K562 (cell line): ENCODE data around the gene ZNF618. TPM values are rescaled to one million over a fixed set of nuclear protein-coding genes. Genes with fewer than 3 reads are reported as not detected.

Experiments used
- ARID3B ChIP-seq: fragments of 250-450 bp; sonication (Bioruptor Pico); IDR thresholded peaks from 2 replicates; pipeline ENCODE4 v1.4.0; 2020; ENCODE audit warnings: borderline replicate concordance
- BRD9 ChIP-seq: fragments of 450-650 bp; IDR thresholded peaks from 2 replicates; pipeline ENCODE4 v1.6.1; 2018; ENCODE audit warnings: low read depth; ENCODE audit not compliant: partially characterized antibody
- CTBP1 ChIP-seq: fragments of 450-650 bp; IDR thresholded peaks from 2 replicates; pipeline ENCODE4 v1.6.1; 2016; ENCODE audit warnings: borderline replicate concordance
- GTF2F1 ChIP-seq: IDR thresholded peaks from 2 replicates; pipeline ENCODE4 v1.6.1; 2011; ENCODE audit warnings: low read depth, low read length, improper control_type of control experiment
- KLF10 ChIP-seq: fragments of 250-450 bp; sonication (Bioruptor Pico); IDR thresholded peaks from 2 replicates; pipeline ENCODE4 v1.6.1; 2021; ENCODE audit warnings: matching md5 sums
- MGA ChIP-seq: fragments of 450-650 bp; IDR thresholded peaks from 2 replicates; pipeline ENCODE4 v1.6.1; 2016; ENCODE audit warnings: mild to moderate bottlenecking, moderate library complexity
- NR2C1 ChIP-seq, 2 experiments: fragments of 450-650 bp; IDR thresholded peaks; 2 replicates each; pipeline ENCODE4 v1.6.1; 2017; ENCODE audit warnings: mild to moderate bottlenecking in 2 of 2, antibody characterized with exemption in 1 of 2, inconsistent platforms in 1 of 2, missing compliant biosample characterization in 1 of 2, missing genetic modification characterization in 1 of 2
- SOX6 ChIP-seq: fragments of 450-650 bp; IDR thresholded peaks from 2 replicates; pipeline ENCODE4 v1.6.1; 2014; ENCODE audit warnings: mild to moderate bottlenecking
- ZNF253 ChIP-seq: fragments of 250-450 bp; sonication (Bioruptor Pico); conservative IDR thresholded peaks from 2 replicates; pipeline ENCODE4 v1.6.1; 2021; ENCODE audit warnings: mild to moderate bottlenecking
- ZNF592 ChIP-seq: fragments of 450-650 bp; IDR thresholded peaks from 2 replicates; pipeline ENCODE4 v1.6.1; 2017; ENCODE audit warnings: antibody characterized with exemption, mild to moderate bottlenecking
- polyA plus RNA-seq, 8 experiments: library from polyadenylated mRNA; depleted of rRNA in 4 of 8; stranded (reverse) in 5 of 8; unstranded in 3 of 8; fragments of >200 nt; fragmentation: Nextera tagmentation in 2 of 8; fragmentation: Illumina TruSeq in 1 of 8; extraction: Ambion mirVana in 2 of 8; extraction: Trizol in 1 of 8; gene quantifications; 2 replicates each; pipeline versions ENCODE4 v1.2.1 to v1.2.3, GENCODE V29; 2011 to 2014; ENCODE audit warnings: inconsistent platforms in 1 of 8, missing spikeins in 1 of 8
- total RNA-seq, 7 experiments: library from RNA; depleted of rRNA in 6 of 7; stranded (reverse); fragments of >200 nt in 6 of 7; fragmentation: Illumina TruSeq in 2 of 7; extraction: Trizol in 2 of 7; gene quantifications; 2 replicates each; pipeline versions ENCODE4 v1.2.1 to v1.2.3, GENCODE V29; 2011 to 2021; ENCODE audit warnings: low replicate concordance in 1 of 7

ZNF618 gene
- total and polyA plus RNA-seq, 9 of the 15 experiments (the other 6 are each of a cell fraction or from before 2014, with no cell fraction given): 0.08 to 13.7 (median 3.4) TPM

GRCh38 chr9:113879318-113879717, 3.2 kb downstream of the ZNF618 start (continued):
- TF ChIP-seq MGA (peak; percentile 48; the same call in 1 of the 2 replicates), ZNF592 (0 out of 2 replicates have a peak, but pooled peaks have one; percentile 11), KLF10 (CRISPR knock-in tag) (no peak), BRD9 (peak; percentile 18), CTBP1 (no peak), ARID3B (CRISPR knock-in tag) (no peak), ZNF253 (no peak), SOX6 (no peak), GTF2F1 (no peak), NR2C1 (IDR thresholded peaks at IDR 0.05) (peak; percentile 38; the same call in 1 of the 2 replicates), NR2C1 (tag; IDR thresholded peaks at IDR 0.05) (0 out of 2 replicates have a peak, but pooled peaks have one; percentile 27)
